ENCODE measurements around the gene HES7.

- TF ChIP-seq POLR2A (IDR thresholded peaks at IDR 0.05; ENCODE audit: low read length) (no peak), GATA1 (IDR thresholded peaks at IDR 0.05; ENCODE audit: low read depth, low read length) (no peak)
Observed at GRCh38 chr17:8075081-8075480, 48.8 kb downstream of the HES7 start.
